Spleen (tissue), 7 donors: Measurements from ENCODE around the gene EXT2.

Source experiments
- POLR2A ChIP-seq, 3 donors: fragments of 450-650 bp; IDR thresholded peaks; one replicate each; pipeline ENCODE4 v1.5.1; 2017; ENCODE audit warnings: antibody characterized with exemption in 3 of 3, mild to moderate bottlenecking in 1 of 3
- TF ChIP-seq, protein P1 (sequence below), 11 experiments: fragments of 200-600 bp in 7 of 11; fragments of 450-650 bp in 4 of 11; sonication (generic) in 4 of 11; IDR thresholded peaks in 8 of 11; conservative IDR thresholded peaks in 3 of 11; 1 replicate in 7 of 11; 2 replicates in 4 of 11; pipeline versions ENCODE4 v1.4.0 to v1.8.0; 2016 to 2021; ENCODE audit warnings: antibody characterized with exemption in 11 of 11, inconsistent platforms in 4 of 11, mild to moderate bottlenecking in 1 of 11
- donor health status: DM: no; HTN: no; CAD: no; lungs with moderate emphysema.
- donor health status: DM: no; HTN: no; CAD: no.
- donor health status: DM: no; HTN: no; CAD: no.

GRCh38 chr11:44267750-44268613, 172.5 kb downstream of the EXT2 start:
- TF ChIP-seq POLR2A (IDR thresholded peaks at IDR 0.05): no peak
- TF ChIP-seq, protein P1, sequence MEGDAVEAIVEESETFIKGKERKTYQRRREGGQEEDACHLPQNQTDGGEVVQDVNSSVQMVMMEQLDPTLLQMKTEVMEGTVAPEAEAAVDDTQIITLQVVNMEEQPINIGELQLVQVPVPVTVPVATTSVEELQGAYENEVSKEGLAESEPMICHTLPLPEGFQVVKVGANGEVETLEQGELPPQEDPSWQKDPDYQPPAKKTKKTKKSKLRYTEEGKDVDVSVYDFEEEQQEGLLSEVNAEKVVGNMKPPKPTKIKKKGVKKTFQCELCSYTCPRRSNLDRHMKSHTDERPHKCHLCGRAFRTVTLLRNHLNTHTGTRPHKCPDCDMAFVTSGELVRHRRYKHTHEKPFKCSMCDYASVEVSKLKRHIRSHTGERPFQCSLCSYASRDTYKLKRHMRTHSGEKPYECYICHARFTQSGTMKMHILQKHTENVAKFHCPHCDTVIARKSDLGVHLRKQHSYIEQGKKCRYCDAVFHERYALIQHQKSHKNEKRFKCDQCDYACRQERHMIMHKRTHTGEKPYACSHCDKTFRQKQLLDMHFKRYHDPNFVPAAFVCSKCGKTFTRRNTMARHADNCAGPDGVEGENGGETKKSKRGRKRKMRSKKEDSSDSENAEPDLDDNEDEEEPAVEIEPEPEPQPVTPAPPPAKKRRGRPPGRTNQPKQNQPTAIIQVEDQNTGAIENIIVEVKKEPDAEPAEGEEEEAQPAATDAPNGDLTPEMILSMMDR (IDR thresholded peaks at IDR 0.05 in 8 of 11, conservative IDR thresholded peaks at IDR 0.05 in 3 of 11): no peak
